Renal cortical epithelial cell (primary cell): Measurements from ENCODE around the gene KIF14. TPM values are rescaled to one million over a fixed set of nuclear protein-coding genes. Genes with fewer than 3 reads are reported as not detected.
"Not testable (repeated sequence)": the region's sequence is repeated elsewhere in the genome, so short reads cannot be mapped to it uniquely, and the experiment has no call there.

ENCODE experiments used
- DNase-seq: peaks from one replicate; pipeline ENCODE4 v3.0.0-alpha.2; 2011; ENCODE audit warnings: low read depth
- total RNA-seq: library from RNA; depleted of rRNA; stranded (reverse); fragments of >200 nt; gene quantifications from 2 replicates; pipeline ENCODE4 v1.2.3, GENCODE V29; 2014

The KIF14 gene
- total RNA-seq, 1 donor from 2014 or later: 0.40 TPM

- no peak for DNase-seq
These were observed 13.9 kb upstream of the KIF14 start for GRCh38 chr1:200634261-200635122.

GRCh38 chr1:200631375-200631774 lies 10.8 kb upstream of the KIF14 start:
- no peak for DNase-seq

GRCh38 chr1:200630515-200630899 lies 10.0 kb upstream of the KIF14 start:
- not testable (repeated sequence) for DNase-seq

GRCh38 chr1:200629876-200630514 lies 9.4 kb upstream of the KIF14 start:
- DNase-seq: no peak

GRCh38 chr1:200628223-200628881 lies 7.8 kb upstream of the KIF14 start:
- DNase-seq: no peak

DNA sequence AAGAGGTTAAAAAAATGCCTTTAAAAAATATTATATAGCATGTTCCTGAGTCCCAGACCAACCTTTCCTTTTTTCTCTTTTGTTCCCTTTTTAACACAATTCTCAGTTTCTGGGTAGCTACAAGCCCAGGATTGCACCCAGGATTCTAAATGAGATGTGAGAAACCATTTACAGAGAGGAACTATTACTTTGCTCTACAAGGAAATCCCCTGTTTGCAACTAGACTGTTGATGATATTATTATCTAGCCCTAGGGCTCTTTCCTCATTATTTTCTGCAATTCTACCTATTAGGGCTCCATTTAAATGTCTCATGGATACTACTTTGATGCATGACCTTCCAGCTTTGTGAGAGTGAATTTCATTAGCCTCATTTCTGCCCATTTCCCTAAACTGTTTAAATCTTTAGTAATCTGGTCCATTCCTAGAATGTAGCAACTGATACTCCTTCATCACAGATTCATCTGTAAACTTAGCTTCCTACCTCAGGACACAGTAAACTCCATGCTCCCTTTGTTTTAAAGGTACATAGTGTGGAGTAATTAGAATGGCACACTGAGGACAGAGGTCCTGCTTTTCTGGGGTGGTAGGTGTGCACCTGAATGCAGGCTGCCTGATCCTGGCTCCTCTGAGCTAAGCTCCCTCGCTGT lies 7.1 kb upstream of the KIF14 start:
- DNase-seq: no peak

- DNase-seq: no peak
These were observed 6.4 kb upstream of the KIF14 start for GRCh38 chr1:200626853-200627534.

DNA sequence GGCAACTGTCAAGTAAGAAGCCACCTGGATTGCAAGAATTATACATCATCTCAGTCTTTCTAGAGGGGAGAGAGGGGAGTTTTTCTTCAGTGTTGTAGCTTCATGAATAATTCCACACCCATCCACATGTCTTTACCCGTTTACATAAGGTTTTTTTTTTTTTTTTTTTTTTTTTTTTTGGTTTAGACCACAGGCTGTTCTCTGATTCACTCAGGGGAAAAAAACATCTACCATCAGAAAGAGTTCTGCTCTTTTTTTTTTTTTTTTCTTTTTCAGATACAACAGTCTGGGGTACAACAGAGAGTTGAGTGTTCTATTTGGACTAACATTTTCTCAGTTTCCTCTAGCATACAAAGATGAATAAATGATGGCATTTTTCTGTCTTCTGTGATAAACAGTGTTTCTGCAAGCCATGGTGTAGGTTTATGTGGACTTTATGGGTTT lies 4.9 kb upstream of the KIF14 start:
- peak; percentile 60 for DNase-seq

GRCh38 chr1:200624679-200625335 lies 4.3 kb upstream of the KIF14 start:
- DNase-seq: no peak

DNA sequence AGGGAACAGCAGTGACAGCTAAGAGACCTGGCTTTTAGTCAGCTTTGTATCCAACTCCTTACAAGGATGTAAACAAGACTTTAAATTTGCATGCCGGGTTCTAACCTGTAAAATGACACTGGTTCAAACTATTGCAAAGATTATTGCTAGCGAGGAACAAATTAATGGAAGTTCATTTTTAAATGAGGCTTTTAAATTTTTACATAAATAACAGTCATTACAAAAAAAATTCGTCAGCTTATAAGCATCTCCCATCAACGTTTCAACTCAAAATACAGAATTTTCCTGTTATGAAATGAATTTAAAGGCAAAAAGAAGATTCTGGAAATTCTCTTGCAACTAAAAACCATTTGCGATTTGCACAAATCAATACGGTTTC lies 668 bp downstream of the KIF14 start:
- DNase-seq: peak; percentile 11

DNA sequence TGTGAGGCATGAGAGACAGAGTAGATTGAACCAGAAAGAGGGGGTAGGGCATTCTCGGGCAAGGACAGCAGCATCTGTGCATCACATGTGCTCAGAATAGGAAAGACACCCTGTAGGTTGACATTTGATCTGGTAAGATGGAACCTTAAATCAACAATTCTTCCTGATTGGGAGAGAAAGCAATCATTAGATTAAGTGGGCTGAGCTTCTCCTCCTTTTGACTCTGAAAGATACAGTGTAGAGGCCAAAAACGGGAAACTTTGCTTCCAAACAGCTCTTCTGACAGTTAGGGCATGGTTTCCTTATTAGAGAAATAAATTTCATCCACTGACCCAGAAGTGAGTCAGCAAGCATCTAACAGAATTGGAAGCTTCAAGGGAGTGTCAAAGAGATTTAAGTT lies 9.7 kb downstream of the KIF14 start:
- DNase-seq: no peak

DNA sequence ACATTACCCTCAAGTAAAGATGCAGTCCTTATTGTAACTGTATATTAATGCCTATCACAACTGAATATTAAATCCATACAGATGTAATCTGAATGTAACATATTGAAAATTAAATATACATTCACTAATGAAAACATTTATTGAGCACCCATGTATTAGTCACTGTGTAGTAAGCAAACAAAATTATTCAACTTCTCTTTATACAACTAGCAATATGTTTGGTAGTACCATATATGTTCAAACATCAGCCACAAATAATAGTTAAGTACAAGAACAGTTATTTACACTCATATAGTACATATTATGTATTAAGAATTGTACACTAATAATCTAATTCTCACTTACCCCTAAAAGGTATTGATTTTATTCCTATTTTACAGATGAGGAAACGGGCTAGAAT lies 17.9 kb downstream of the KIF14 start:
- no peak for DNase-seq

DNA sequence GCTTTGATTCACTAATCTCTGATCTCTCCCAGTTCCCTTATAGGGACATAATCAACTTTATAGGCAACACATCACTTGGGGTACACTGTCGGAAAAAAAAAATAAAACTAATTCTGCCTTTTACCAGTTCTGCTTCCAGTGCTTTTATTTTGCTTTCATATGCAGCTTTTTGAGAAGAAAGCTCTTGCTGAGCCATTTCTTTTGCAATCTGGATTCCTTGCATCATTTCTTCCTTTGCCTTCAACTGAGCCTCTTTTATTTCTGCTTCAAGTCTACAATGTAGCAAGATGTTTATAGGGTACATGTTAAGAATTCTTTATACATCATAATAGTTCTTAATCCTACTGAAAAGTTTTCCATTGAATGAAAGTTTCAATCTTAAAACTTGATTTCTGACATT lies 30.6 kb downstream of the KIF14 start:
- no peak for DNase-seq

GRCh38 chr1:200588698-200589097 lies 31.9 kb downstream of the KIF14 start:
- no peak for DNase-seq

- no peak for DNase-seq
These were observed 56.2 kb downstream of the KIF14 start for GRCh38 chr1:200564319-200564718.

DNA sequence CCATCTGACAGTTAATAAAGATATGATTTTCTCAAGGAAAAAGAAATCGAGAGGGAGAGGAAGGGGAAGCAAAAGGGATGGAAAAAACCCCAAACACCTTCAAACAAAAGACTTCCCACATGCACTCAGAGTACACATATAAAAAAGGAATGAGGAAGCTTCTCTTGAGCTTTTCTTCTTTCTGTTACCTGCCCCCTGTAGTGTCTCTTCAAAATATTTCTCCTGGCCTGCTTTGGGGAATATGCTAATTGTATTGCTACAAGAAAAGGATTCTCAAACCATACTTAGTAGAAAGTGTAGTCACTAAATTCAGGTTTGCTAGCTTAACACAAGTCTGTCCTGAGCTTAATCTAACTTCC lies 58.7 kb downstream of the KIF14 start:
- no peak for DNase-seq

DNA sequence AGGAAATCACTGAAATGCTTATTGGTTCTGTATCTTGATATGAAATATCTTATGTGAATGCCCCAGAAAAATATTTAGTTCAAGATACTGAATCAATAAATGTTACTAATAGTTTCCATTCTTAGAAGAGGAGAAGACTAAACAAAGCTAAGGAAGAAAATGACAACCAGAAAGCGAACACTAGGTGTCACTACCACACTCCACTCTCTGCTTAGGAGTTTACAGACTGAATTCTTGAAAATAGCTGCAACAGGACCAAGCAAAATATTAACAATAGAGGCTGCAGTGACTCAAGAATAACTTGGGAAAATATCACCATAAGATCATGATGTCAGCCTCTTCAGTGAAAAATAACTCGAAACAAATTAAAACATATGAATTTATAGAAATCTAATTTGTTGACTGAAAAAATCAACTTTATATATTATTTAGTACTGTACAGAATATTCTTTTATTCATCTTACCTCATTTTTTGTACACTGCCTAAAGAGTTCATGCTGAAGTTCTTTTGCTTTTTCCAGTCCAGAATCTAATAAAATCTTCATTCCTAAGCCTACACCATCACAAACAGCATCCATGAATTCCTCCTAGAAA lies 61.6 kb downstream of the KIF14 start:
- DNase-seq: peak; percentile 71

- DNase-seq: peak; percentile 21
These were observed 64.5 kb downstream of the KIF14 start for GRCh38 chr1:200556002-200556401.

DNA sequence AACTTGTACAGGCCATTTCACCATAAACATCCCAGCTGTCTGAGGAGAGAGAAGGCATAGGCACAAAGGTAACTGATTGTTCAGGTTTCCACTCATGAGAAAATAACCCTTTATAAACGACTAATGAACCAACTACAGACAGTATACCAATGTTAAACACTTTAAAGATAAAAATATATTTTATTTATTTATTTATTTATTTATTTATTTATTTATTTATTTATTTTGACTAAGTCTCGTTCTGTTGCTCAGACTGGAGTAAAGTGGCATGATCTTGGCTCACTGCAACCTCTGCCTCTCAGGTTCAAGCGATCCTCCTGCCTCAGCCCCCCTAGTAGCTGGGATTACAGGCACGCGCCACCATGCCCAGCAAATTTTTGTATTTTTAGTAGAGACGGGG lies 67.8 kb downstream of the KIF14 start:
- DNase-seq: not testable (repeated sequence)

DNA sequence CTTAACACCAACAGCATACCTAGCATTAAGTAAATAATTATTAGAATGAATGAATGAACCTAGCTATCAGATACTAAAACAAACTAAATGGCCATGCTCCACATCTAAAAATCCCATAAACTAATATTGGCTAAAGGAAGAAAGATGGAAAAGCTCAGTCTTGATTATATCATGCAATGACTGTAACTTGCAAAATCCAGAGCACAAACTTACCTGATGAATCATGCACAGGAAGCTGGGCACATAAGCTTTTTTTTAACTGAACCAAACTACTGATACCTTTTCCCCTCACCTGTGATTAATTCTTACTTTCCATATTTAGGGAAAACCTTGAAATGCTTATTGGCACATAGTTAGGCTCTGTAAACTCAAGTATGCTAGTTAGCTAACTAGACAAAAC lies 70.2 kb downstream of the KIF14 start:
- peak; percentile 67 for DNase-seq

GRCh38 chr1:200547386-200547785 lies 73.2 kb downstream of the KIF14 start:
- no peak for DNase-seq
